ENCODE data around the gene FEM1A. TPM values are rescaled to one million over a fixed set of nuclear protein-coding genes. Genes with fewer than 3 reads are reported as not detected.

FEM1A gene
- total and polyA plus RNA-seq, 2 donors (not counting 1 experiment from before 2014, with no cell fraction given): 5.8 to 18.7 TPM

- peak overlapping the region in 4 of 5 experiments; percentile 19 to 57 (median 37) for H3K4me3 ChIP-seq (ENCODE audit: control extremely low read depth in 1 of 5, extremely low read depth in 1 of 5, insufficient read depth in 1 of 5, low read depth in 2 of 5, low read length in 4 of 5)
- H3K4me3 Mint-ChIP-seq: peak overlapping the region; percentile 74
- intact Hi-C loops (cut with micrococcal nuclease): loop anchor here (1.0 kb wide), 2 partner anchors 14 to 24 kb away; partner anchors contain the start of gene FEM1A
- ChIA-PET POLR2A (no interaction called here), CTCF (interaction anchor here (1.0 to 16.3 kb wide), 2 partner anchors 35 to 96 kb away, joined by 3 to 612 read pairs; no protein-coding TSS in a partner anchor)
- DNase-seq: peak; percentile 85
- H3K9me3 ChIP-seq (ENCODE audit: control extremely low read depth in 1 of 3, control insufficient read depth in 2 of 3, insufficient read depth in 1 of 3, low read length in 2 of 3): peaks cover 0 to 9% (median 0%) of the 10 kb centered on the region in 3 donors
- H3K79me2 ChIP-seq (ENCODE audit: control insufficient read depth, insufficient read depth, low read length): peaks cover 32% of the 10 kb centered on the region
- peak overlapping the region; percentile 3 to 12 for H3K27ac ChIP-seq (ENCODE audit: low read length in 2 of 2)
- H3K27me3 ChIP-seq (replicated peaks in 1 of 4; ENCODE audit: control extremely low read depth in 1 of 4, control insufficient read depth in 3 of 4, insufficient read depth in 4 of 4, low read length in 3 of 4): no peaks in the 10 kb centered on the region
- peaks cover 25% of the 10 kb centered on the region for H3K4me1 Mint-ChIP-seq
- H3K27me3 Mint-ChIP-seq: no peaks in the 10 kb centered on the region
- peak overlapping the region; percentile 69 for H3K4me2 ChIP-seq (replicated peaks; ENCODE audit: low read depth, low read length, poor library complexity, severe bottlenecking)
- H3K9me3 Mint-ChIP-seq (ENCODE audit: insufficient read depth): no peaks in the 10 kb centered on the region
- peak overlapping the region; percentile 5 for H2AFZ ChIP-seq (ENCODE audit: insufficient read depth, low read depth, low read length, poor library complexity, severe bottlenecking)
- TF ChIP-seq CTCF (IDR thresholded peaks at IDR 0.05) (no peak), EZH2 (IDR thresholded peaks at IDR 0.05; ENCODE audit: borderline replicate concordance, insufficient read depth, low read depth, low read length, poor library complexity, severe bottlenecking) (no peak)
- H3K27ac Mint-ChIP-seq: peak overlapping the region; percentile 60
- 44% methylated on average over 21 of the region's 28 CpGs for WGBS (ENCODE audit: insufficient coverage)
- H4K20me1 ChIP-seq (ENCODE audit: control insufficient read depth, insufficient read depth, low read length, poor library complexity, severe bottlenecking): peaks cover 6% of the 10 kb centered on the region
- peaks cover 0 to 19% of the 10 kb centered on the region in 2 experiments for H3K36me3 ChIP-seq (replicated peaks in 1 of 2; ENCODE audit: control extremely low read depth in 1 of 2, control insufficient read depth in 1 of 2, extremely low read depth in 1 of 2, insufficient read depth in 2 of 2, low read length in 1 of 2)
- H3K4me1 ChIP-seq (ENCODE audit: control insufficient read depth in 2 of 2, insufficient read depth in 2 of 2, low read length in 2 of 2): peaks cover 10 to 20% of the 10 kb centered on the region in 2 donors
- H3K9ac ChIP-seq (ENCODE audit: low read length): peak overlapping the region; percentile 42
- peak; percentile 77 for ATAC-seq (ENCODE audit: low read depth)
Measured at GRCh38 chr19:4815426-4816201, 24.1 kb downstream of the FEM1A start.
